Kidney (tissue), 14 donors: ENCODE results near the gene SYCE3. TPM values are rescaled to one million over a fixed set of nuclear protein-coding genes. Genes with fewer than 3 reads are reported as not detected.

Experiments used
- DNase-seq, 5 donors: peaks; one replicate each; pipeline ENCODE4 v3.0.0-alpha.2; 2013 to 2020
- FAIRE-seq: peaks from 2 replicates; lab custom pipeline; 2012; peaks lifted over from hg19 to GRCh38; lab: Jason Lieb, UNC
- H3K27ac ChIP-seq, 2 donors: one replicate each; pipeline ENCODE4 v1.7.0; 2013; ENCODE audit warnings: low read depth in 2 of 2, low read length in 2 of 2, inconsistent platforms in 1 of 2
- H3K27me3 ChIP-seq: one replicate; pipeline ENCODE4 v1.7.1; 2013; ENCODE audit warnings: low read length, inconsistent platforms; ENCODE audit not compliant: control insufficient read depth, insufficient read depth
- H3K36me3 ChIP-seq, 3 donors: one replicate each; pipeline versions ENCODE4 v1.7.0 to v1.7.1; 2013; ENCODE audit warnings: low read length in 3 of 3, control low read depth in 1 of 3, inconsistent platforms in 1 of 3; ENCODE audit not compliant: insufficient read depth in 3 of 3, control insufficient read depth in 2 of 3
- H3K4me1 ChIP-seq, 3 donors: one replicate each; pipeline versions ENCODE4 v1.7.0 to v1.7.1; 2013; ENCODE audit warnings: low read length in 3 of 3, inconsistent platforms in 1 of 3, low read depth in 1 of 3; ENCODE audit not compliant: control insufficient read depth in 2 of 3, insufficient read depth in 2 of 3
- H3K4me3 ChIP-seq, 3 donors: one replicate each; pipeline versions ENCODE4 v1.7.0 to v1.8.1; 2013; ENCODE audit warnings: low read length in 3 of 3, control low read depth in 1 of 3, inconsistent platforms in 1 of 3
- H3K9ac ChIP-seq, 3 donors: one replicate each; pipeline versions ENCODE4 v1.7.0 to v1.7.1; 2013; ENCODE audit warnings: low read length in 3 of 3, control low read depth in 1 of 3, inconsistent platforms in 1 of 3
- H3K9me3 ChIP-seq, 3 donors: one replicate each; pipeline versions ENCODE4 v1.7.0 to v1.7.1; 2013; ENCODE audit warnings: low read length in 3 of 3, control low read depth in 1 of 3, inconsistent platforms in 1 of 3; ENCODE audit not compliant: control insufficient read depth in 2 of 3, insufficient read depth in 1 of 3
- CTCF ChIP-seq: IDR thresholded peaks from 3 replicates; pipeline ENCODE4 v1.5.1; 2012; ENCODE audit warnings: mild to moderate bottlenecking, moderate library complexity, borderline replicate concordance; ENCODE audit not compliant: insufficient read depth; ENCODE audit errors: extremely low read depth
- intact Hi-C: fragments of 100-400 bp; cut with DNase I; formaldehyde crosslinking; loops from one replicate; pipeline ENCODE4 v1.11.1; 2022
- polyA plus RNA-seq: library from polyadenylated mRNA; stranded (reverse); fragments of 350-450 nt; fragmentation: Illumina TruSeq; extraction: RNeasy Lipid Tissue Mini Kit (QIAGEN cat#74804); gene quantifications from one replicate; pipeline ENCODE4 v1.2.3, GENCODE V29; 2014; ENCODE audit warnings: low read depth, low replicate concordance; ENCODE audit not compliant: insufficient read depth
- total RNA-seq: library from RNA; stranded (reverse); fragmentation: NEBNext Ultra II Directional; extraction: Animal tissue kit (Norgen Biotek cat#: 25700); gene quantifications from one replicate; pipeline ENCODE4 v1.2.1, GENCODE V29; 2021
- donor health status: control.
- donor health status: control.
- donor health status: control.
- donor health status: control.
- donor health status: control.
- donor health status: DM: yes; HTN: yes; CAD: no.
- donor health status: Normal renal cell carcinoma (clear cell type).

Gene SYCE3
- total and polyA plus RNA-seq, 2 donors from 2014 or later = 4.6 TPM; not detected in 1

- Histone ChIP-seq H3K27ac (peak overlapping the region; percentile 89 to 95), H3K36me3 (peaks cover 0 to 7% (median under 1%) of the 10 kb centered on the region in 3 donors), H3K4me3 (peak overlapping the region in 2 of 3 donors; percentile 52 to 65), H3K27me3 (peaks cover 7% of the 10 kb centered on the region), H3K4me1 (peaks cover 0 to 28% (median 11%) of the 10 kb centered on the region in 3 donors), H3K9me3 (no peaks in the 10 kb centered on the region), H3K9ac (peak overlapping the region in 1 of 3 donors; percentile 58)
- TF ChIP-seq CTCF = no peak
- DNase-seq (peak in 2 of 5 donors; percentile 72 to 91), FAIRE-seq (no peak)
- intact Hi-C loops = no loop called here
Observed at GRCh38 chr22:50526834-50527801, 35.6 kb downstream of the SYCE3 start.

- H3K27ac ChIP-seq = peak overlapping the region; percentile 89 to 95
- H3K4me3 ChIP-seq = peak overlapping the region in 2 of 3 donors; percentile 52 to 65
- H3K9me3 ChIP-seq = no peaks in the 10 kb centered on the region
- peak overlapping the region in 1 of 3 donors; percentile 58 for H3K9ac ChIP-seq
- FAIRE-seq (no peak), DNase-seq (peak; percentile 85 to 97 (median 87))
- H3K36me3 ChIP-seq = peaks cover 0 to 7% (median 6%) of the 10 kb centered on the region in 3 donors
- peak; percentile 51 for TF ChIP-seq CTCF
- peaks cover 0 to 28% (median 11%) of the 10 kb centered on the region in 3 donors for H3K4me1 ChIP-seq
- intact Hi-C loops = no loop called here
- peaks cover 6% of the 10 kb centered on the region for H3K27me3 ChIP-seq
Observed at GRCh38 chr22:50526108-50526833, 36.4 kb downstream of the SYCE3 start.

- peak overlapping the region in 2 of 3 donors; percentile 24 to 65 for H3K4me3 ChIP-seq
- intact Hi-C loops = no loop called here
- DNase-seq = peak in 1 of 5 donors; percentile 91
- no peaks in the 10 kb centered on the region for H3K9me3 ChIP-seq
- H3K27me3 ChIP-seq = peaks cover 2% of the 10 kb centered on the region
- peak overlapping the region; percentile 89 to 95 for H3K27ac ChIP-seq
- H3K36me3 ChIP-seq = peaks cover 0 to 7% (median 6%) of the 10 kb centered on the region in 3 donors
- TF ChIP-seq CTCF = peak; percentile 29
- no peak for FAIRE-seq
- peaks cover 0 to 25% (median 11%) of the 10 kb centered on the region in 3 donors for H3K4me1 ChIP-seq
- H3K9ac ChIP-seq = no peak overlapping the region
Observed at GRCh38 chr22:50525858-50526107, 36.9 kb downstream of the SYCE3 start.
